MM.1S (cell line): Measurements from ENCODE around the gene FIBIN.

Source experiments
- EZH2 ChIP-seq: fragments of 300-600 bp; sonication (generic); optimal IDR thresholded peaks from 2 replicates; pipeline ENCODE3; 2017; ENCODE audit warnings: low read depth, mild to moderate bottlenecking, antibody characterized with exemption, low read length, mixed read lengths
- TF ChIP-seq, protein P1 (sequence below): fragments of 300-600 bp; sonication (generic); IDR thresholded peaks from 2 replicates; pipeline ENCODE4 v1.5.1; 2016; ENCODE audit warnings: antibody characterized with exemption, low read length, mixed read lengths

DNA sequence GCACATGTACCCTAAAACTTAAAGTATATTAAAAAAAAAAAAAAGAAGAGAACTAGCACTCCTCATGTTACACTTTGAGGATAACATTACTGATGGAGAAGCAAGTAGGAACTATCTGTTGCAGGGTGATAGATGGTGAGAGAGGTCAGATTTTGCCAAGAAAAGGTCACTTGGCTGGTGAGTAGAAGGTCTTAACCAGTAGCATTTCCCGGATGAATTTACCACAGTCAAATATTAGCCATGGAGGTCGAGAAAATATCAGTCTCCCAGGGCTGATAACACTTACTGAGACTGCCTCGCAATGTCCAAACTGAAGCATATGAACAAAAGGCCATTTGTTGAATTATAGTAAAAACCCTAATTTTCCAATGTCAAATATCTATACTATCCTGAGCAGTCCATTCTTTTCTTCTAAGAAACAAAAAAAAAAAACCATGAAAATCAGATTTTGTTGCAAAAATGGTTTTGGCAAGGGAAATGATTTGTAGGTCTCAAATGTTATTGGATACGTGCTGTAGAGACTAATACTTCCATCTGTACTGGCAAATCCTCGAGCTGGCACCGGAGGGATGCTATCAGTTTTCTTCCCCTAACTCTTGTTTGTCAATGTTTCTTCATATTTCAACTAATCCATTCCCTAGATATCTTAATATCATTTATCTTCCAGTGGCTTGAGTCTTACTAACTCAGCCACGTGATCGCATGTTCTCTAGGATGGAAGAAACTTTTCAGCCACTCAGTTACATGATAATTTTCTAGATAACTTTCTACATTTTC is 32.2 kb downstream of the FIBIN start:
- TF ChIP-seq, protein P1, sequence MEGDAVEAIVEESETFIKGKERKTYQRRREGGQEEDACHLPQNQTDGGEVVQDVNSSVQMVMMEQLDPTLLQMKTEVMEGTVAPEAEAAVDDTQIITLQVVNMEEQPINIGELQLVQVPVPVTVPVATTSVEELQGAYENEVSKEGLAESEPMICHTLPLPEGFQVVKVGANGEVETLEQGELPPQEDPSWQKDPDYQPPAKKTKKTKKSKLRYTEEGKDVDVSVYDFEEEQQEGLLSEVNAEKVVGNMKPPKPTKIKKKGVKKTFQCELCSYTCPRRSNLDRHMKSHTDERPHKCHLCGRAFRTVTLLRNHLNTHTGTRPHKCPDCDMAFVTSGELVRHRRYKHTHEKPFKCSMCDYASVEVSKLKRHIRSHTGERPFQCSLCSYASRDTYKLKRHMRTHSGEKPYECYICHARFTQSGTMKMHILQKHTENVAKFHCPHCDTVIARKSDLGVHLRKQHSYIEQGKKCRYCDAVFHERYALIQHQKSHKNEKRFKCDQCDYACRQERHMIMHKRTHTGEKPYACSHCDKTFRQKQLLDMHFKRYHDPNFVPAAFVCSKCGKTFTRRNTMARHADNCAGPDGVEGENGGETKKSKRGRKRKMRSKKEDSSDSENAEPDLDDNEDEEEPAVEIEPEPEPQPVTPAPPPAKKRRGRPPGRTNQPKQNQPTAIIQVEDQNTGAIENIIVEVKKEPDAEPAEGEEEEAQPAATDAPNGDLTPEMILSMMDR, result no peak
- no peak for TF ChIP-seq EZH2
